Subcutaneous adipose tissue (tissue), 4 donors: Measurements from ENCODE around the gene TMEM43. TPM values are rescaled to one million over a fixed set of nuclear protein-coding genes. Genes with fewer than 3 reads are reported as not detected.

ENCODE experiments used
- CTCF ChIP-seq: fragments of 450-650 bp; IDR thresholded peaks from one replicate; pipeline ENCODE4 v1.5.1; 2016; ENCODE audit warnings: low read depth, mild to moderate bottlenecking, control low read depth, antibody characterized with exemption, moderate library complexity
- total RNA-seq, 4 donors: library from RNA; depleted of rRNA; stranded (reverse); fragments of >200 nt; gene quantifications; one replicate each; pipeline ENCODE4 v1.1.0, GENCODE V29; 2016

The TMEM43 gene
- total RNA-seq, 4 donors from 2014 or later, result 98.7 to 169 (median 129) TPM

DNA sequence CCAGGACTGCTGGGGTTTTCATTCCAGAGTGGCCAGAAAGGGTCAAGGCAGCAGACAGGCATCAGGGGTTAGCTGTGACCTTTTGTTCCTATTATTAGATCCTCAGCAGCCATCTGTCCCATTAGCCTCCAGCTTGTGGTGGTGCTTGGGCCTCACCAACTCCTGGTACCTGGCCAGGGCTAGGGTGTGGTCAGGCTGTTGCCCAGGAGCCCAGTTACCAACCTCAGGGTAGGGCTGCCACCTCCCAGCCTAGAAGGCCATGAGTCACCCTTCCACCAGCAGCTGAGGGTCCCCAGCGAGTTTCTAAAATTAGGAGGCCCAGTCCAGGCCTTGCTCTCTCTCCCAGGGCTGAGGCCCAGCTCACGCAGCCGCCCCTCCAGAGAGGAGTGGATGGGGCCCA is 12.2 kb downstream of the TMEM43 start:
- TF ChIP-seq CTCF, result no peak

GRCh38 chr3:14137445-14137844 is 12.6 kb downstream of the TMEM43 start:
- TF ChIP-seq CTCF, result no peak

GRCh38 chr3:14138109-14138877 is 13.4 kb downstream of the TMEM43 start:
- no peak for TF ChIP-seq CTCF

DNA sequence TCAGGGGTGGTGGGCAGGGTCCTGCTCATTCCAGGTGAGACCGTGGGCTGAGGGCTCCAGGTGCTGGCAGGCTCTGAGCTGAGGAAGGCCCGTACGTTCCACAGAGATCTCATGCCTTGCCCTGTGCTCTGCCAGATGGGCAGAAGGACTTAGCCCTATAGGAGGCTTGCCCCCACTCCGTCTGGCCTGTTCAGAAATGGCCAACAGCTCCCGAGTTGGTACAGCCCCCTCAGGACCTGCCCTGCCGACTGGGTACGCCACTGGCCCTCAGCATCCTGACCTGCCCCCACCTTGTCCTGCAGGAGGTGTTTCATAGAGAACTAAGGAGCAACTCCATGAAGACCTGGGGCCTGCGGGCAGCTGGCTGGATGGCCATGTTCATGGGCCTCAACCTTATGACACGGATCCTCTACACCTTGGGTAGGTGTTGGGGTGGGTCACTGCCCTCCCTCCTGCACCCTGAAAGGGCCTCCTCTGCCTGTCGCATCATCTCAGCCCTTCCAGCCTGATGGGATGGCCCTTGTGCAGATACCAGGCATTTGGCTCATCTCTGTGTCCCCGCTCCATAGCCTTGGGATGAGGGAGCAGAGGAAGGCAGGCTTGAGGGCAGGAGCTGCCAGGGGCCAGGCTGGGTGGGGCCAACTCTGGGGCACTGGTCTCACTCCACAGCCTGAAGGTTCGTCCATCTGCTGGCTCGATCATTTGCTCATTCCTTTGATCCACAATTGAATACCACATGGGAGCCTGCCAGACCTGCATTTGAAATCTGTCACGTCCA is 14.2 kb downstream of the TMEM43 start:
- no peak for TF ChIP-seq CTCF

DNA sequence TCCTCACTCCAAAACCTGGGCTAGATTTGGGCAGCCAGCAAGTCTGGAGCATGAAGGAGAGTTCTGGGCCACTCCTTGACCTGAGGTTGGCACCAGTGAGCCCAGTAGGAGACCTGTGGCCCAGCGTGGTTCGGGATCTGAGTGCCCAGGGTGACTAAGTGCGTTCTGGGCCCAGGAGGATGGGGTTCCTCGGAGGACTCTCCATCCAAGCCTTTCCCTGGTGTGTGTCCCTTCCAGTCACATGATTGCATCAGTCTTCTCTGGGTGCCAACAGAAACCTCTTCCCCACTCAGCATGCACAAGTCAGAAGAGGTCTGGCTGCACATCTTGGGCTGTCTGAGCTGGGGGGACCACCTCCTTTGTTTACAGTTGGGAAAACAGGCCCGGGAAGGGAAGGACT is 14.9 kb downstream of the TMEM43 start:
- no peak for TF ChIP-seq CTCF

DNA sequence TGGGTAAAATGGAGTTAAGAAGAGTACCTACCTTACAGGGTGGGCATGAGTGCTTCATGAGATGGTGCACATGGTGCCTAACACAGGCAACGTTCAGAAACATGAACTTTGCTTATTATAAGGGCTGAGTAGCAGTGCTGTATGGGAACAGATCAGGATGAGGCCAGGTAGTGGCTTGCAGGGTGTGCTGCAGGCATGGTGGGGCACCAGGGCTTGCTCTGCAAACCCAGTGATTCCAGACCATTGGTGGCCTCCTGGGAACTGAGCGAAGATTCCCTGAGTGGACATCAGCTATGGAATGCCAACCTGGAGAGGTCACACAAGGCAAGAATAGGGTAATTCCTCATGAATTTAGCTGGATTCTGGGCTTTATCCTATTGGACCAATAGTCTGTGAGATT is 15.8 kb downstream of the TMEM43 start:
- TF ChIP-seq CTCF, result no peak

- TF ChIP-seq CTCF, result no peak
Measured at GRCh38 chr3:14141144-14141543, 16.3 kb downstream of the TMEM43 start.
